Gastroesophageal sphincter (tissue), 4 donors: Measurements from ENCODE around the gene UTS2. TPM values are rescaled to one million over a fixed set of nuclear protein-coding genes. Genes with fewer than 3 reads are reported as not detected.

Source experiments
- ATAC-seq: fragments of 150-250 bp; one replicate; pipeline ENCODE4 v1.9.1; 2016; ENCODE audit warnings: mild to moderate bottlenecking, moderate library complexity
- H3K27ac ChIP-seq, 4 donors: fragments of 200-600 bp; sonication (generic) in 3 of 4; 1 replicate in 3 of 4; 2 replicates in 1 of 4; pipeline ENCODE4 v1.5.1; 2016 to 2019
- H3K27me3 ChIP-seq: fragments of 200-600 bp; sonication (generic); one replicate; pipeline ENCODE4 v1.5.1; 2019
- H3K36me3 ChIP-seq, 2 donors: fragments of 200-600 bp; sonication (generic); one replicate each; pipeline ENCODE4 v1.5.1; 2019; ENCODE audit warnings: control low read depth in 1 of 2
- H3K4me1 ChIP-seq, 3 donors: fragments of 200-600 bp; sonication (generic); 1 replicate in 2 of 3; 2 replicates in 1 of 3; pipeline ENCODE4 v1.5.1; 2016 to 2019; ENCODE audit warnings: control low read depth in 2 of 3
- H3K4me3 ChIP-seq, 2 donors: fragments of 200-600 bp; sonication (generic); one replicate each; pipeline ENCODE4 v1.5.1; 2019; ENCODE audit warnings: mild to moderate bottlenecking in 1 of 2, moderate library complexity in 1 of 2
- H3K9me3 ChIP-seq, 3 donors: fragments of 200-600 bp; sonication (generic); one replicate each; pipeline ENCODE4 v1.5.1; 2017 to 2019; ENCODE audit warnings: control low read depth in 2 of 3
- EP300 ChIP-seq: sonication (generic); formaldehyde crosslinking; IDR thresholded peaks from one replicate; pipeline ENCODE4 v1.6.1; 2017; ENCODE audit warnings: antibody characterized with exemption, mild to moderate bottlenecking
- POLR2A ChIP-seq, 2 donors: fragments of 450-650 bp; IDR thresholded peaks; one replicate each; pipeline ENCODE4 v1.6.1; 2017; ENCODE audit warnings: antibody characterized with exemption in 2 of 2, mild to moderate bottlenecking in 2 of 2, moderate library complexity in 1 of 2
- POLR2AphosphoS5 ChIP-seq: sonication (generic); formaldehyde crosslinking; IDR thresholded peaks from one replicate; pipeline ENCODE4 v1.6.1; 2017; ENCODE audit warnings: antibody characterized with exemption
- WGBS, 2 donors: methylation state at CpG; one replicate each; pipeline ENCODE4 v1.1.5; 2018; ENCODE audit warnings: low coverage in 1 of 2; 5-methylcytosine and 5-hydroxymethylcytosine counted together
- total RNA-seq, 4 donors: library from RNA; depleted of rRNA; stranded (reverse); fragments of >200 nt; gene quantifications; one replicate each; pipeline ENCODE4 v1.1.0, GENCODE V29; 2016
- TF ChIP-seq, protein P1 (sequence below), 4 experiments: fragments of 200-600 bp in 2 of 4; fragments of 450-650 bp in 2 of 4; sonication (generic) in 1 of 4; IDR thresholded peaks; one replicate each; pipeline ENCODE4 v1.5.1; 2017 to 2019; ENCODE audit warnings: antibody characterized with exemption in 4 of 4, mild to moderate bottlenecking in 2 of 4, moderate library complexity in 2 of 4

UTS2 gene
- total RNA-seq: under 1 TPM in 2 of 4 donors, not detected in 2; 0.31 to 0.42 TPM

- Histone ChIP-seq H3K9me3 (no peaks in the 10 kb centered on the region), H3K36me3 (peaks cover 0 to 23% of the 10 kb centered on the region in 2 donors), H3K4me1 (no peaks in the 10 kb centered on the region), H3K27ac (no peak within 1 kb of the TSS), H3K4me3 (no peak within 1 kb of the TSS), H3K27me3 (no peaks in the 10 kb centered on the region)
- TF ChIP-seq, protein P1, sequence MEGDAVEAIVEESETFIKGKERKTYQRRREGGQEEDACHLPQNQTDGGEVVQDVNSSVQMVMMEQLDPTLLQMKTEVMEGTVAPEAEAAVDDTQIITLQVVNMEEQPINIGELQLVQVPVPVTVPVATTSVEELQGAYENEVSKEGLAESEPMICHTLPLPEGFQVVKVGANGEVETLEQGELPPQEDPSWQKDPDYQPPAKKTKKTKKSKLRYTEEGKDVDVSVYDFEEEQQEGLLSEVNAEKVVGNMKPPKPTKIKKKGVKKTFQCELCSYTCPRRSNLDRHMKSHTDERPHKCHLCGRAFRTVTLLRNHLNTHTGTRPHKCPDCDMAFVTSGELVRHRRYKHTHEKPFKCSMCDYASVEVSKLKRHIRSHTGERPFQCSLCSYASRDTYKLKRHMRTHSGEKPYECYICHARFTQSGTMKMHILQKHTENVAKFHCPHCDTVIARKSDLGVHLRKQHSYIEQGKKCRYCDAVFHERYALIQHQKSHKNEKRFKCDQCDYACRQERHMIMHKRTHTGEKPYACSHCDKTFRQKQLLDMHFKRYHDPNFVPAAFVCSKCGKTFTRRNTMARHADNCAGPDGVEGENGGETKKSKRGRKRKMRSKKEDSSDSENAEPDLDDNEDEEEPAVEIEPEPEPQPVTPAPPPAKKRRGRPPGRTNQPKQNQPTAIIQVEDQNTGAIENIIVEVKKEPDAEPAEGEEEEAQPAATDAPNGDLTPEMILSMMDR (IDR thresholded peaks at IDR 0.05): no peak
- TF ChIP-seq POLR2AphosphoS5: no peak
- no peak for TF ChIP-seq EP300
- WGBS, 2 donors: 71% methylated on average over 10 of the region's 10 CpGs
- ATAC-seq: no peak
Observed at GRCh38 chr1:7852804-7853683, at the start of gene UTS2. TSS of gene UTS2 (minus strand) at chr1:7853065. CDS start at chr1:7853003, 62 bp downstream.

DNA sequence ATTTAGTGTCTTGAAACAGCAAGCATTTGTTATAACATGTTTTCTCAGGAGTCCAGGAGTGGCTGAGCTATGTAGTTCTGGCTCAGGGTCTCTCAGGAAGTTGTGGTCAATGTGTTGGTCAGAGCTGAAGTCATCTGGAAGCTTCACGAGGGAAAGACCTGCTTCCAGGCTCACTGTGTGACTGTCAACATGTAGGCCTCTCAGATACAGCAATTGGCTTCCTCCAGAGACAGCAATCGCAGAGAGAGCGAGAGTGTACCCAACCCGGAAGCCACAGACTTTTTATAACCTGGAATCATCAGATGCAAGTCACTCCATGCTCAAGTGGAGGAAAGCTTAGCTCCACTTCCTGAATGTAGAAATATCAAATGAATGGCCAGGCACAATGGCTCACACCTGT lies 46.9 kb upstream of the UTS2 start:
- no peak overlapping the region for H3K4me3 ChIP-seq
- WGBS, 2 donors: 74 to 83% methylated on average over 1 to 4 of the region's 4 CpGs
- no peak for ATAC-seq
- H3K9me3 ChIP-seq: no peaks in the 10 kb centered on the region
- no peak overlapping the region for H3K27ac ChIP-seq
- H3K27me3 ChIP-seq: no peaks in the 10 kb centered on the region
- H3K36me3 ChIP-seq: no peaks in the 10 kb centered on the region
- H3K4me1 ChIP-seq: peaks cover 0 to 7% (median 0%) of the 10 kb centered on the region in 3 donors
- TF ChIP-seq, protein P1 (IDR thresholded peaks at IDR 0.05): no peak
- TF ChIP-seq POLR2AphosphoS5: no peak

- TF ChIP-seq POLR2AphosphoS5 (no peak), POLR2A (IDR thresholded peaks at IDR 0.05) (no peak), EP300 (no peak)
- TF ChIP-seq, protein P1 (IDR thresholded peaks at IDR 0.05): no peak
- ATAC-seq: no peak
- no peak overlapping the region for H3K27ac ChIP-seq
- no peaks in the 10 kb centered on the region for H3K27me3 ChIP-seq
- no peaks in the 10 kb centered on the region for H3K36me3 ChIP-seq
- peaks cover 0 to 7% (median 0%) of the 10 kb centered on the region in 3 donors for H3K4me1 ChIP-seq
- WGBS, 2 donors: 79 to 85% methylated on average over 5 of the region's 5 CpGs
- no peaks in the 10 kb centered on the region for H3K9me3 ChIP-seq
- no peak overlapping the region for H3K4me3 ChIP-seq
Observed at GRCh38 chr1:7898962-7899361, 46.1 kb upstream of the UTS2 start.

DNA sequence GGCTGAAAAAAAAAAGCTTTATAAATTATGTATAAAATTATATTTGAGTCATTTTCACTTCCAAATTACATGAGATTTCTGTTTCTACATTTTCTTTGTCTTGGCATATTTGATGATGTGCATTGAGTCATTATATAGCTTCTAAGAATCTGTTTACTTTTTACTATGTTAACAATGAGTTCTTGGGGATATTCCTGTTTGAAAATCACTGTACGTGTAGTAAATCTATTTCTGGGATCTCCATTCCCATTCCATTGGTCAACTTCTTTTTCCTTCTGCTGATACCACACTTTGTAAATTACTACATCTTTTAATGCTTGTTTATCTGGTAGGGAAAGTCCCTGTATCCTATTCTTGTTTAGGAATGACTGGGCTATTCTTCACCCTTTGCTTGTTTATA lies 44.1 kb upstream of the UTS2 start:
- no peaks in the 10 kb centered on the region for H3K36me3 ChIP-seq
- no peak for ATAC-seq
- no peak for TF ChIP-seq POLR2A (IDR thresholded peaks at IDR 0.05)
- TF ChIP-seq, protein P1 (IDR thresholded peaks at IDR 0.05): no peak
- no peaks in the 10 kb centered on the region for H3K27me3 ChIP-seq
- H3K4me1 ChIP-seq: no peaks in the 10 kb centered on the region
- H3K4me3 ChIP-seq: no peak overlapping the region
- 25% methylated on average over 1 of the region's 1 CpG for WGBS, 2 donors
- no peak overlapping the region for H3K27ac ChIP-seq
- no peaks in the 10 kb centered on the region for H3K9me3 ChIP-seq

- Histone ChIP-seq H3K27ac (no peak overlapping the region), H3K27me3 (peaks cover 16% of the 10 kb centered on the region)
- 68 to 84% methylated on average over 12 to 13 of the region's 13 CpGs for WGBS, 2 donors
Observed at GRCh38 chr1:7893529-7894180, 40.8 kb upstream of the UTS2 start.

More at GRCh38 chr1:7893529-7894180, 40.8 kb upstream of the UTS2 start:
- Histone ChIP-seq H3K4me1 (no peaks in the 10 kb centered on the region), H3K9me3 (no peaks in the 10 kb centered on the region), H3K4me3 (no peak overlapping the region), H3K36me3 (no peaks in the 10 kb centered on the region)
- no peak for ATAC-seq
- no peak for TF ChIP-seq EP300
- peak; percentile 23 for TF ChIP-seq POLR2AphosphoS5
- TF ChIP-seq, protein P1 (IDR thresholded peaks at IDR 0.05): no peak
